SK-N-SH (cell line): ENCODE measurements around the gene MYO16.

Experiments used
- CTCF ChIP-seq: fragments of 200-600 bp; sonication (generic); IDR thresholded peaks from 2 replicates; pipeline ENCODE4 v1.6.1; 2017; ENCODE audit warnings: antibody characterized with exemption, mild to moderate bottlenecking, moderate library complexity
- EP300 ChIP-seq, 2 experiments: IDR thresholded peaks; 2 replicates each; pipeline versions ENCODE4 v1.4.0 to v1.6.1; 2012; ENCODE audit warnings: borderline replicate concordance in 1 of 2, low read depth in 1 of 2, low read length in 1 of 2
- FOXM1 ChIP-seq: IDR thresholded peaks from 2 replicates; pipeline ENCODE4 v1.4.0; 2012; ENCODE audit warnings: low read depth, mild to moderate bottlenecking
- MEF2A ChIP-seq: IDR thresholded peaks from 2 replicates; pipeline ENCODE4 v1.4.0; 2012; ENCODE audit warnings: low read depth, borderline replicate concordance
- POLR2AphosphoS5 ChIP-seq: IDR thresholded peaks from 2 replicates; pipeline ENCODE4 v1.6.1; 2012; ENCODE audit warnings: low read depth, low read length
- RCOR1 ChIP-seq: fragments of 150-350 bp; IDR thresholded peaks from 2 replicates; pipeline ENCODE4 v1.6.1; 2017; ENCODE audit warnings: antibody characterized with exemption, low read length
- RXRA ChIP-seq: IDR thresholded peaks from 2 replicates; pipeline ENCODE4 v1.4.0; 2012; ENCODE audit warnings: low read depth, mild to moderate bottlenecking, borderline replicate concordance
- YY1 ChIP-seq: IDR thresholded peaks from 2 replicates; pipeline ENCODE4 v1.4.0; 2012; ENCODE audit warnings: low read depth, mild to moderate bottlenecking

DNA sequence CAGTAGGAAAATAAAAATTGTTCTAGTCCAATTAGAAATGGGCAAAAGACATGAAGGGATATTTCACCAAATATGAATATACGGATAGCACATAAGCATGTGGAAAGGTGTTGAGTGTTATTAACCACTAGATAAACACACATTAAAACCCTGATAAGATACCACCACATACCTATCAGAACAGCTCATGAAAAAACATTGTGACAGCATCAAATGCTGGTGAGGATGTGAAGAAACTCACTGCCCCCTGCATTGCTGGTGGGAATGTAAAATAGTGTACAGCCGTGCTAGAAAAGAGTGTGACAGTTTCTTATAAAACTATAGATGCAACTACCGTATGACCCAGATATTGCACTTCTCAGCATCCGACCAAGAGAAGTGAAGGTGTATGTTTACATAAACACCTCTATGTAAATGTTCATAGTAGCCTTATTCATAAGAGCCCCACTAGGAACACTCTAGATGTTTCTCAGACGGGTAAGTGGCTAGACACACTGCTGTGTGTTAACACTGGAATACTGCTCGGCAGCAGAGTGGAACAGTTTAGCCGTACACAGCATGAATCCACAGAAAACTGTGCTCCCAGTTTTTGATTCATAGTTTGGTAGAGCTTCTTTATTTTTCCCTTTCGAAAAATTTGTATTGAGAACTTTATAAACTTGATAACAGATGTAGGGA is 321.1 kb downstream of the MYO16 start:
- TF ChIP-seq RCOR1: no peak
- no peak for TF ChIP-seq CTCF
- TF ChIP-seq YY1: no peak
- no peak for TF ChIP-seq MEF2A
- TF ChIP-seq EP300 (IDR thresholded peaks at IDR 0.05; ENCODE audit: borderline replicate concordance in 1 of 2, low read depth in 1 of 2, low read length in 1 of 2): no peak
- TF ChIP-seq RXRA: no peak
- TF ChIP-seq FOXM1: no peak
- TF ChIP-seq POLR2AphosphoS5: no peak
